Measurements from ENCODE around the gene PGM5.

PGM5 gene

DNA sequence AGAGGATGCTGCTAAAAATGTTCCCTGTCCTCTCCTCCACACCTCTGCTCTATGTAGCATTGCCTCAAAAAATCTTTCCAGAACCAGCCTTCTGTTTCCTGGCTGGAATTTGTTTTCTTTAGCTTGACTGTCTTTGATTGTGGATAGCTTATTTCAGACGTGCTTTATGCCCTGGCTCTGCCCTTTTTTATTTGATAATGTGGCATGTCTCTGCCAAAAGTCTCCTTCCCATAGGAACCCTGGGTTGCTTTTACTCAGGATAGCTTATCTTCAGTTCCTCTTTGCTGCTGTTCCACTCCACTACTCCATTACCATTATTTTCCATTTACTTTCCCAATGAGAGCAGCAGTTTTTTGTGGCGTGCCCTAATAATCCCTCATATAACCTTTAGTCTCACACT is 185.2 kb downstream of the PGM5 start:
- H3K4me1 ChIP-seq: peaks cover 20% of the 10 kb centered on the region
- H3K27ac ChIP-seq: no peak overlapping the region
- no peak for TF ChIP-seq Cebpa-rat (IDR thresholded peaks at IDR 0.05)
- H3K4me2 ChIP-seq: no peak overlapping the region
- no peak overlapping the region for H3K9ac ChIP-seq
- no peaks in the 10 kb centered on the region for H3K27me3 ChIP-seq
- no peaks in the 10 kb centered on the region for H4K20me1 ChIP-seq
- H3K4me3 ChIP-seq: no peak overlapping the region
- H3K9me3 ChIP-seq: no peaks in the 10 kb centered on the region
- H3K36me3 ChIP-seq: no peaks in the 10 kb centered on the region

GRCh38 chr9:68545033-68545705 is 188.8 kb downstream of the PGM5 start:
- Histone ChIP-seq H3K27ac (no peak overlapping the region), H3K4me1 (peaks cover 41% of the 10 kb centered on the region), H3K27me3 (no peaks in the 10 kb centered on the region), H3K9me3 (no peaks in the 10 kb centered on the region), H3K4me2 (no peak overlapping the region), H3K4me3 (no peak overlapping the region), H3K9ac (no peak overlapping the region), H4K20me1 (no peaks in the 10 kb centered on the region), H3K36me3 (no peaks in the 10 kb centered on the region)
- no peak for TF ChIP-seq Cebpa-rat (IDR thresholded peaks at IDR 0.05)

DNA sequence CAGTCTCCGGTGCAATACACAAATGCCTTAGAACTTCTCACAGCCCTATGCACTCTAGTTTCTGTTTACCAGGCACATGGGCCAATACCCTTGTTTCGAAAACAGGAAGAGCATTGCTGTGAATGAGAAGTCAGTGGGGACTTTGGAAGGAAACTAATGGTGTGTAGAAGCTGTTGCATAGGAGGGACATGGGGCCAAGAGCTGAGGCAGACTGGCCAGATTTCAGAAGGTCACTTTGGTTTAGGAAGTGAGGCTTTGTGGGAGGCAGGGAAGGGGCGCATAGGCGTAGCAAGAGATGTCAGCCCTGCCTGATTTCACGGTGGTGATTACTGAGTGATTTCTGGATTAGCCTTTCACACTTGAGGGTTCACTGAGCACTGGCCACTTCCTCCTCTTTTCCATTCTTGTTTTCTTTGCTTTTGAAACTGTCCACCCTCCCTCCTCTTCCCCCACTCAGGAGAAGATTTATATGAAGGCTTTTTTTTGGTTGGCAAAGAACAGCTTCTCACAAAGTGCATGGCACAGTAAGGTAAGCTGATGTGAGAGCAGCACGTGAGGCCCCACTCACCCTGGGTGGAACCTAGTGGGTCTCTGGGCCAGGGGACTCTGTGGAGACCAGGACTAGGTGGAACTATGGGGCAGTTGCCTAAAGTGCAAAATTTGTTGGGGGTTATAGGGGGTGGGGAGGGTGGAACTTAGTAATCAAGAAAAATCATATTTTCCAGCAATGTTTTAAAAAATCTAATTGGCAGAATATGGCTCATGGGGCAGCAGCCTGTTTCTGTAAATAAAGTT is 190.4 kb downstream of the PGM5 start:
- Histone ChIP-seq H3K27ac (peak overlapping the region; percentile 78), H3K4me1 (peaks cover 37% of the 10 kb centered on the region), H3K4me2 (peak overlapping the region; percentile 81), H3K36me3 (no peaks in the 10 kb centered on the region), H3K27me3 (no peaks in the 10 kb centered on the region), H3K4me3 (peak overlapping the region; percentile 34; the same call in 1 of the 2 replicates), H4K20me1 (no peaks in the 10 kb centered on the region), H3K9me3 (no peaks in the 10 kb centered on the region), H3K9ac (peak overlapping the region; percentile 37; the same call in 1 of the 2 replicates)
- no peak; the same call in 1 of the 2 replicates for TF ChIP-seq Cebpa-rat (IDR thresholded peaks at IDR 0.05)

DNA sequence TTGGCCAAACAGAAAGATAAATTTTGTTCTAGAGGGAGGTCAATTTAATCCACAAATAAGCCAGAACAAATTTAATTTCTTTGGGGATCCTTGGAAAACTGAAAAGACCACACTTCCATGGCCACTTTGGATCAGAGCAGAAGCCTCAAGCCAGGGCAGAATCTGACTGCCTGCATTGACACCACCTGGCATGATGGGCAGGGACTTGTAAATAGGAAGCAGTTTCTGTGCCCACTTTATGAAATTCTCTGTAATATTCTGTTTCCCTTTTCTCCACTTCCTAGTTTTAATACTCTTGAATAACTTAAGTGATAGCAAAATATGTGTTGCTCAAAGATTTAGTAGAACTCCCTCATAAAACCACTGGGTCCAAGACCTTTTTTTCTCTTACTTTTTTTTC is 191.0 kb downstream of the PGM5 start:
- H3K4me1 ChIP-seq: peaks cover 36% of the 10 kb centered on the region
- no peaks in the 10 kb centered on the region for H3K36me3 ChIP-seq
- H3K9me3 ChIP-seq: no peaks in the 10 kb centered on the region
- no peaks in the 10 kb centered on the region for H3K27me3 ChIP-seq
- H3K9ac ChIP-seq: no peak overlapping the region
- H3K4me2 ChIP-seq: peak overlapping the region; percentile 81
- TF ChIP-seq Cebpa-rat (IDR thresholded peaks at IDR 0.05): no peak
- no peaks in the 10 kb centered on the region for H4K20me1 ChIP-seq
- H3K4me3 ChIP-seq: no peak overlapping the region
- H3K27ac ChIP-seq: peak overlapping the region; percentile 78; the same call in 1 of the 2 replicates

DNA sequence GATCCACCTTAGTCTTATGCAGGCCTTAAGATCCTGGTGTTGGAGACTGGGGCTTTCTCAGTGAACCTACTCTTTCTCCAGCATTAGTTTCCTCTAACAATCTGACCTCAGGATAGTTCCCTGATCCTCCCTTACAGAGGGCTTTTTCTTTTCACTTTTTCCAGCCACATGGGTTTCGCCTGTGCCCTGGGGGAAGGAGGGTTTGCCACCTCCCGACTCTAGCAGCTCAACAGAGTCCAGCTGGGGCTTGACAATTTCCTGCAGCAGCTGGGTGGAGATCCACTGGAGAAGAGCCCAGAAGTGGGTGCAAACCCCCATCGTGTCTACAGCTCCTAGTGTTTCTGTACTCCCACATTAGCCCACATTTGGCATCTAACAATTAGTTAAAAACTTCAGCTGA is 191.8 kb downstream of the PGM5 start:
- H4K20me1 ChIP-seq: no peaks in the 10 kb centered on the region
- H3K27me3 ChIP-seq: no peaks in the 10 kb centered on the region
- H3K9ac ChIP-seq: no peak overlapping the region
- H3K9me3 ChIP-seq: no peaks in the 10 kb centered on the region
- H3K4me1 ChIP-seq: peaks cover 36% of the 10 kb centered on the region
- TF ChIP-seq Cebpa-rat (IDR thresholded peaks at IDR 0.05): no peak
- no peak overlapping the region for H3K4me3 ChIP-seq
- peak overlapping the region; percentile 81; the same call in 1 of the 2 replicates for H3K4me2 ChIP-seq
- H3K27ac ChIP-seq: no peak overlapping the region
- H3K36me3 ChIP-seq: no peaks in the 10 kb centered on the region

- no peak for TF ChIP-seq Cebpa-rat (IDR thresholded peaks at IDR 0.05)
- peaks cover 24% of the 10 kb centered on the region for H3K4me1 ChIP-seq
- no peaks in the 10 kb centered on the region for H3K9me3 ChIP-seq
- H3K27me3 ChIP-seq: no peaks in the 10 kb centered on the region
- no peak overlapping the region for H3K4me2 ChIP-seq
- no peaks in the 10 kb centered on the region for H3K36me3 ChIP-seq
- H3K9ac ChIP-seq: no peak overlapping the region
- H3K4me3 ChIP-seq: no peak overlapping the region
- H3K27ac ChIP-seq: no peak overlapping the region
- H4K20me1 ChIP-seq: no peaks in the 10 kb centered on the region
Observed at GRCh38 chr9:68551191-68551590, 194.8 kb downstream of the PGM5 start.

DNA sequence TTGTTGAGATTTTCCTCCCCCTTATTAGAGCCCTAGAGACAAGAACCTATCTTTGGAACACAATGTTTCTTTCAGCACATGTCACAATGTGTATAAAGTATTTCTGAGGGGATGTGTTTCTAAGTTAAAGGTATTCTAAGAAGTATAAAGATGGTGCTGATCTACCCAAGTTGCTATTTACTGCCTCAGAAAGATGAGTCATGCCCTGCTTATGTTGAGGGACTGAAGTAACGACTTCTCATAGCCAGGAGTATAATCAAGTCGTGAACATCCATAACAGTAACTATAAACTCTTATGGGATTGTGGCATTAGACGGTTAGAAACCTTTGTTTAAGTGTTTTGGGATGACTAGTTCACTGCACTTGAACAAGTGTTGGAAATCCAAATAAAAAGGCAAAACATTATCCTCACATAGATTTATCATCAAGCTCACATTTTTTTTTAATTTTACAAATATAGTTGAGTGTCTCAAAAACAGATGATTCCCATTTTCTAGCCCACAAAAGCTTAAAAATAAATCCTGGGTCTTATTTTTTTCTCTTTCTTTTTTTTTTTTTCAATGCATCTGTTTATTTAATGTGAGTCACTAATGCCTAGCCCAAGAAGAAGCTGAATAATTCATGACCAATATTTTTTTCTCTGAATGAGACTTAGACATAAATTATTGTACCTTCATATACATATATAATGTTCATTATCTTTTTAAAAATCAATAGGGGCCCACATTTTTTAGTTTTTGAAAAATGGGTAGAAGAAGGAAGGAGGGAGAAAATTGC is 196.5 kb downstream of the PGM5 start:
- no peaks in the 10 kb centered on the region for H4K20me1 ChIP-seq

GRCh38 chr9:68555437-68556150 is 199.2 kb downstream of the PGM5 start:
- Histone ChIP-seq H3K9ac (no peak overlapping the region), H4K20me1 (no peaks in the 10 kb centered on the region), H3K4me2 (no peak overlapping the region), H3K36me3 (no peaks in the 10 kb centered on the region), H3K27ac (no peak overlapping the region), H3K27me3 (no peaks in the 10 kb centered on the region), H3K4me3 (no peak overlapping the region), H3K4me1 (peaks cover 6% of the 10 kb centered on the region; the same call in 1 of the 2 replicates), H3K9me3 (no peaks in the 10 kb centered on the region)
- no peak for TF ChIP-seq Cebpa-rat (IDR thresholded peaks at IDR 0.05)

More for the DNA sequence above, 196.5 kb downstream of the PGM5 start:
- no peak for TF ChIP-seq Cebpa-rat (IDR thresholded peaks at IDR 0.05)
- Histone ChIP-seq H3K4me3 (no peak overlapping the region), H3K9me3 (no peaks in the 10 kb centered on the region), H3K4me2 (no peak overlapping the region), H3K27me3 (no peaks in the 10 kb centered on the region), H3K4me1 (peaks cover 7% of the 10 kb centered on the region), H3K9ac (no peak overlapping the region), H3K36me3 (no peaks in the 10 kb centered on the region), H3K27ac (no peak overlapping the region)

DNA sequence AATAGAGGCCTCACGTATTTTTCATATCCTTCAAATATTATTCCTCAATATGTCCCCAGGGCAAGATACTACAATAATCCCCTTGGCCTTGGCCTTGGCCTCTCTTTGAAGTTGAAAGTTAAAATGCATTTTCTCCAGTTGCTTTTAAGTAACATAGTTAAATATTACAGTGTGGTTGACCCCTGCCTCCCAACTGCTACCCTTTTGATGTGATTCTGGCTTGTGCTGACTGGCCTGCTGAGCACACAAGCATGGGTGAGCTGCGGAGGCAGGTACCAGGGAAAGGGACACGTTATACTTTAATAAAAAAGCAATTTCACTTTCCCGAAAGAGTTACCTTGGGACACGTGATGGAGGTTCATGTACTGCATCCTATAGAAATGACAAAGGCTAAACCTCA is 202.1 kb downstream of the PGM5 start:
- H3K4me1 ChIP-seq: peaks cover 6% of the 10 kb centered on the region; the same call in 1 of the 2 replicates
- no peaks in the 10 kb centered on the region for H3K36me3 ChIP-seq
- H3K4me2 ChIP-seq: no peak overlapping the region
- H3K4me3 ChIP-seq: no peak overlapping the region
- H3K9ac ChIP-seq: no peak overlapping the region
- no peaks in the 10 kb centered on the region for H3K27me3 ChIP-seq
- no peak overlapping the region for H3K27ac ChIP-seq
- TF ChIP-seq Cebpa-rat (IDR thresholded peaks at IDR 0.05): no peak
- no peaks in the 10 kb centered on the region for H4K20me1 ChIP-seq
- H3K9me3 ChIP-seq: no peaks in the 10 kb centered on the region

Measured in BLaER1 (cell line).